PFSK-1 (cell line): ENCODE measurements around the gene FNTB.

Source experiments
- POLR2AphosphoS5 ChIP-seq: IDR thresholded peaks from 2 replicates; pipeline ENCODE4 v1.6.1; 2012; ENCODE audit warnings: low read depth, mild to moderate bottlenecking, control low read depth, low read length, moderate library complexity
- SIN3A ChIP-seq: IDR thresholded peaks from 2 replicates; pipeline ENCODE4 v1.6.1; 2012; ENCODE audit warnings: mild to moderate bottlenecking, low read length, moderate library complexity, borderline replicate concordance; ENCODE audit not compliant: insufficient read depth

DNA sequence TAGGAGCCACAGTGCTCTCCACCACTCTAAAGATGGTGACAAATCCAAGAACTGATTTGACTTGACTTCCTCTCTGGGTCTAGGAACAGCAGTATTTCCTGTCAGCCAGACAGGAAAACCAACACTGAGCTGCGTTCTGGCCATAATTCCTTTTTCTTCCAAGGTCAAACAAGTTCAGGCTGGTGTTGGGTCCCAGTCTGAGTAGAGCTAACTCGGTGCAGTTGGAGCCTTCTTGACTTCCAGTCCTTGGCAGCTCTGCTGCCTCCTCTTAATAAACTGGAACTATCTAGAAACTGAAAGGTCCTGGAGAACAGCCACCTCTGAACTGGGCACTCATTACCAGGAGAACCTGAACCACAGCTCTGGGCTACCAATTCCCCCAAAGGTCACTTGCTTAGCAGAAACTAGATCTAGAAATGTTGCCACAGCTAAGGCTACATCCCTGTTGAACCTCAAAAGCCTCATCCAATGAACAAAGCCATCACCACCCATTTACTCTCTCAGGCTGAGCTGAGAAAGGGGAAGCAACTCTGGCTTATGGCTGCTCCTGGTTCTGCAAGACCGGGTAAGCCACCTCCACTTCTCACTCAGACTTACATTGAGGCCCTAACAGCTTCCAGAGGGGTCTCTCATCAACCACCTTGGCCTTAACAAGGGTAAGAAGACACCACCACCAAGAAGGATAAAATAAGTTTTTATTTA, 87.9 kb downstream of the FNTB start:
- TF ChIP-seq POLR2AphosphoS5, result no peak
- TF ChIP-seq SIN3A, result no peak
